ENCODE results near the gene GAL3ST2.
"Not testable (repeated sequence)": the region's sequence is repeated elsewhere in the genome, so short reads cannot be mapped to it uniquely, and the experiment has no call there.

GAL3ST2 gene

GRCh38 chr2:241796209-241796608 lies 19.6 kb downstream of the GAL3ST2 start:
- no peak for FAIRE-seq

- no peak for FAIRE-seq
Observed at GRCh38 chr2:241796610-241797138, 20.1 kb downstream of the GAL3ST2 start.

- FAIRE-seq, result no peak
Observed at GRCh38 chr2:241797441-241798080, 20.9 kb downstream of the GAL3ST2 start.

GRCh38 chr2:241798081-241798630 lies 21.5 kb downstream of the GAL3ST2 start:
- FAIRE-seq, result no peak

GRCh38 chr2:241798631-241799521 lies 22.3 kb downstream of the GAL3ST2 start:
- FAIRE-seq, result no peak

GRCh38 chr2:241799522-241800197 lies 23.0 kb downstream of the GAL3ST2 start:
- no peak for FAIRE-seq

- not testable (repeated sequence) for FAIRE-seq
Observed at GRCh38 chr2:241800198-241800903, 23.7 kb downstream of the GAL3ST2 start.

- no peak for FAIRE-seq
Observed at GRCh38 chr2:241801611-241802420, 25.2 kb downstream of the GAL3ST2 start.

- no peak for FAIRE-seq
Observed at GRCh38 chr2:241802421-241803318, 26.0 kb downstream of the GAL3ST2 start.

GRCh38 chr2:241803387-241804325 lies 27.0 kb downstream of the GAL3ST2 start:
- no peak for FAIRE-seq

- no peak for FAIRE-seq
Observed at GRCh38 chr2:241804326-241805229, 28.0 kb downstream of the GAL3ST2 start.

GRCh38 chr2:241806217-241806616 lies 29.6 kb downstream of the GAL3ST2 start:
- not testable (repeated sequence) for FAIRE-seq

- no peak for FAIRE-seq
Observed at GRCh38 chr2:241808051-241808720, 31.6 kb downstream of the GAL3ST2 start.

GRCh38 chr2:241808721-241809382 lies 32.2 kb downstream of the GAL3ST2 start, which contains the start of gene NEU4:
Gene NEU4, plus strand, starts transcription at chr2:241809193. Its CDS starts 5,292 bp downstream, at chr2:241814485.
- no peak for FAIRE-seq

- no peak for FAIRE-seq
Observed at GRCh38 chr2:241809383-241810306, 33.0 kb downstream of the GAL3ST2 start.

Measured in islet of Langerhans (tissue), 1 donor.